HG03342 (cell line): ENCODE data around the gene CYTL1.
"Not testable (repeated sequence)": the region's sequence is repeated elsewhere in the genome, so short reads cannot be mapped to it uniquely, and the experiment has no call there.

Experiments used
- ATAC-seq: cut with Tn5 transposase; IDR thresholded peaks from one replicate; pipeline ENCODE4 v1.9.1; 2021; ENCODE audit warnings: mild to moderate bottlenecking, moderate library complexity; ENCODE audit not compliant: unreplicated experiment

The CYTL1 gene

DNA sequence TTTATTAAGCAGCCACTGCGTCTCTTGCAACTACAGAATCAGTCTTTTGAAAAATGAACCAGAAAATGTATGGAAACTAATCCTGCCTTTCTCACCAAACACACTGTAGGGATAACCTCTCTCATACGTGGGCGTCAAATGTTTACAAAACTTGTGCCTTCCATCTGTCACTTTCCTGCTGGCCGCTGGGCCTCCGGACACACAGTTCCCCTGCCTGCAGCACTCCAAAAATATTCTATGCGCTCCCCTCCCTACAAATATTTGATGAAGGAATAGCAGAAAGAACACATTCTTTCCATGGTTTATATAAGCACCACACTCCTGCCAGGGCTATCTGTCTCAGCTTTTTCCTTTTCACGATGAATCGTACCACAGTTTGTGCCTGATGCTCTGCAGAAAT lies 14.9 kb upstream of the CYTL1 start:
- no peak for ATAC-seq

GRCh38 chr4:5033281-5033841 lies 14.1 kb upstream of the CYTL1 start:
- ATAC-seq, result no peak

GRCh38 chr4:5032813-5033212 lies 13.6 kb upstream of the CYTL1 start:
- no peak for ATAC-seq

- ATAC-seq, result no peak
Measured at GRCh38 chr4:5030927-5031326, 11.7 kb upstream of the CYTL1 start.

DNA sequence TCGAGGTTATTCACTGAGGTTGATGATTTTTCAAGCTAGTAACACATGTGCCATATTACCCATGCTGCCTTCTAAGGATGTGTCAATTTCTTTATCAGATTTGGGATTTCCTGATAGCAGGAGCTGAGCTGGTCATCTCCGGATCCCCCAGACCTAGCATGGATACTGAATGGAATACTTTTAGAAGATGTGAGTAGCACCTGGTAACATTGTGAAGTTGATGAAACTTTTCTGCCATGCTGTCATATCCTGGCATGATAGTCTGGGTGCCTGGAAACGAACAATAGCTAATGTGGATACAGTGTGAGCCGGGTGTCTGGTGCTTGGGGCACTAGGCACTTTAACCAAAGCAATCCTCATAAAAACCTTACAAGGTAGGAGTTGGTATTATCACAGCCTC lies 11.0 kb upstream of the CYTL1 start:
- ATAC-seq, result no peak

- ATAC-seq, result no peak
Measured at GRCh38 chr4:5029447-5029846, 10.2 kb upstream of the CYTL1 start.

DNA sequence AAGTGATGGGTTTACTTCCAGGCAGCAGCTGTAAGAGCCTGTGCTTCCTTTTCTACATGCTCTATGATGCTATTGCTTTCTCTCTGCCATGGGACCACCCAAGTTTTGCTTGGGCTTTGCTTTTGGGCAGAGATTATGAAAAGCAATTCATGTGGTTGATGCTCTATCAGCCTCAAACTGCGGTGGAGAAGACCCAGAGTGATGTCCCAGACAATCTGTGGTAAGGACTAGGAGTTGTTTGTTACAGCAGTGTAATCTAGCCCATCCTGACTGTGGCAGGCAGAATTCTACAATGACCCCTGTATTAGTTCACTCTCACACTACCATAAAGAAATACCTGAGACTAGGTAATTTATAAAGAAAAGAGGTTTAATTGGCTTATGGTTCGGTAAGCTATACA lies 9.2 kb upstream of the CYTL1 start:
- ATAC-seq, result no peak

- ATAC-seq, result no peak
Measured at GRCh38 chr4:5027346-5027745, 8.1 kb upstream of the CYTL1 start.

DNA sequence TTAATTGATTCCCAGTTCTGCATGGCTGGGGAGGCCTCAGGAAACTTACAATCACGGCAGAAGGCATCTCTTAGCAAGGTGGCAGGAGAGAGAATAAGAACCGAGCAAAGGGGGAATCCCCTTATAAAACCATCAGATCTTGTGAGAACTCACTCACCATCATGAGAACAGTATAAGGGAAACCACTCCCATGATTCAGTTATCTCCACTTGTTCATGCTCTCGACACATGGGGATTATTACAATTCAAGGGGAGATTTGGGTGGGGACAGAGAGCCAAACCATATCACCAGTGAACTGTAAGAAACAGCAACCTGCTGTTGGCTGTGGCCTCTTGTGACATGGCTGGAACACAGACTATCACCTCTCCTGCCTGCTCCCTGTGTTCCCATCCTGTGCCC lies 7.1 kb upstream of the CYTL1 start:
- ATAC-seq, result no peak

DNA sequence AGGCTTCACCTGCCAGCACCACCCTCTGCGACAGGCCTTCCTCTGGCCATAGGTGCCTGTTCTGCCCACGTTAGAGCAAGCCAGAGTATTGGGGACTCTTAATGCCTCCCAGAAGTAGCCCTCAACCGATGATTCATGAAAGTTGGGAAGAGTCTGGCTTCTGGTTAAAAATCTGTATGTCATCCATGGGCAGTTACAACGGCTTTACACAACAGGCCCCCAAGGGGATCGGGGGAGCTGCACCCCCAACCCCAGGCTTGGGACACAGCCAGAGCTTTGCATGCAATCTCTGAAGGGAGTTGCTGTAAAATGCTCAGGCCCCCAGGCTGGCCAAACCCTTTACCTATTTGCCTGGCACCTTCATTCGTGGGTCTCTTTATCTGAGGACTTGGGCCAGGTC lies 5.4 kb upstream of the CYTL1 start:
- no peak for ATAC-seq

- no peak for ATAC-seq
Measured at GRCh38 chr4:5021546-5021945, 2.3 kb upstream of the CYTL1 start.

DNA sequence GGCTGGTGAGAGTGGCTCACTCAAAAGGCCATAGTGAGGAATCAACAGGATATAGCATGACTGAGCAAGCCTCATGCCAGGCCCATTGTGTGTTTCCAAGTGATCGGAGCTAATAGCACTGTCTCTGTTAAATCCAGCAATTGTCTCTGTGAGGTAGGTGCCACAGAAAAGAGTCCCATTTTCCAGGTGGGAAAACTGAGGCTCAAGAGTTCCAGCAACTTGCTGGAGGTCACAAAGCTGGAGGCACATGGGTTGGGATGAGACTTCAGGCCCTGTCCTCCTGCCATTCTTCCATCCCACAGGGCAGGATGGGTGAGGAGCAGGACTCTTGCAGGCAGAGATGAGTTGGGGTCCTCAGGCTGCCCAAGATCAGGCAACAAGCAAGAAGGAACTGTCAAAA lies 1.1 kb upstream of the CYTL1 start:
- no peak for ATAC-seq

DNA sequence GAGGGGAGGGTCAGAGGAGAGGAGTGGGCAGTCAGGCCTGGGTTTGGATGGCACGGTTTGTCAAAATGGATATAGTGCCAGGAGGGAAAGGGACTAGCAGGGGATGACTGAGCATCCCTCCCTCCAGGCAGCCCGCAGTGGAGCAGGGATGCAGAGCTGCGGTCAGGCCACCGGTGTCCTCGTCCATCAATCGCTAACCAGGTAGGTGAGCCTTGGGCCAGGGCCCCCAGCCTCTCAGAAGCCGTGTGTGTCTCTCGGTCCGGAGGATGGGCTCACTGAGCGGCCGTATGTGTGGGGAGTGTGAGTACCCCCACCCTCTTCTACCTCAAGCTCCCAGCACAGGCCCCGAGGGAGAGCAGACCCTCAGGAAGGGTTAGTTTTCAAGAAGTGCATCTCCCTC lies 538 bp upstream of the CYTL1 start:
- no peak for ATAC-seq

- ATAC-seq, result no peak
Measured at GRCh38 chr4:5018603-5019002, 655 bp downstream of the CYTL1 start.

GRCh38 chr4:5018096-5018495 lies 1.2 kb downstream of the CYTL1 start:
- ATAC-seq, result no peak

GRCh38 chr4:5014007-5014682 lies 5.1 kb downstream of the CYTL1 start:
- ATAC-seq, result no peak

DNA sequence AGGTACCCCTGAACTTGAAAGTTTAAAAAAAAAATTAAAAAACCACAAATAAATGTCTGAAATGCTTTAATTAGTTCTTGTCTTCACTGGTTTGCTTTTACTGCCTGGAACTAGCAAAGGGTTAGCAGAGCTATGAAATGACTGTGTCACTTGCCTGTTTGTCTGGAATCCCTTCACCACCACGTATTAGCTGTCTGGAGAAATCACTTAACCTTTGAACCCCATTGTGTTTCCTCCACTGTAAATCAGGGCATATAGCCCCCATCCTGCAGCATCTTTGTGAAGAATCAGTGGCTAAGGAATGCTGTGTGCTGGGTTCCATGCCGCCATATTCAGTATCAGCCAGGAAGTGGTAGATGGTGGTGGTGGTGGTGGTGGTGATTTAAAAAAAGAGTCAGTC lies 6.3 kb downstream of the CYTL1 start:
- ATAC-seq, result no peak

DNA sequence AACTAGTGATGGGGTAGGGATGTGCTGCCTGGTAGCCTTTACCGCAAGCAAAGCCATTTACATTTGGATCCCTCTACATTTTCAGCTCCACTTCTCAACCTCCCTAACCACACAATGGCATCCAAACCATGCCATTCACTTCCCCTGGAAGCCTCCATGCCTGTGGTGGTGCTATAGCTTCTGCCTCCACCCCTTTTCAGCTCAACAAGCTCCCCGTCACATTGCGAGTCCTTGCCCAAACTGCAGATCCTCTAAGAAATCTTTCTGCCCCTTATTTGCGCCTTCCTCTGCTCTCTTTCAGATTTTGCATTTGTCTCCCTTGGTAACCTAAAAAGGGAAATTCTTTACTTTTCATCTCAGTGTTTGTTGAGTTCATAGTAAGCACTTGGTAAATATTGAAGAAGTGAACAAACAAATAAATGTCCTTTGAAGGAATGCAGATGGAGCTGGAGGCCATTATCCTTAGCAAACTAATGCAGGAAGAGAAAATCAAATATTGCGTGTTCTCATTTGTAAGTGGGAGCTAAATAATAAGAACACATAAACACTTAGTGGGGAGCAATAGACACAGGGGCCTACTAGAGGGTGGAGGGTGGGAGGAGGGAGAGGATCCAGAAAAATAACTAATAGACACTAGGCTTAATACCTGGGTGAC lies 6.9 kb downstream of the CYTL1 start:
- no peak for ATAC-seq

GRCh38 chr4:5010984-5011383 lies 8.3 kb downstream of the CYTL1 start:
- no peak for ATAC-seq

DNA sequence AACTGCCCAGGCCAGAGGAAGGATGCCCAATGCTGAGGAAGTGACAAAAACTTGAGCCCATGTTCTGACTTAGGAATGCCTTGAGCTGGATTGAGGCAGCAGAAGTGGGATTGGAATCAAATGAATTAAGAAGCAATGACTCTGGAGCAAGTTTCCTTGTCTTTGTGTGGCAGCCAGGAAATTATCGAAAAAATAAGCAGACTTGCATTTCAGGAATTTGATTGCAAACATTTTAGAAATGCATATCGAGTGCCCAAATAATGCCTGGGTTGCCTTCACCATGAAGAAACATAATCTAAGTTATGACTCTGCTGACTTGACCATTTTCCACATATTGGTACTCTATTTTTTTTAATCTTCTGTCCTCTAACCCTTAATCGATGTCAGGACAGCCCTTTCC lies 9.5 kb downstream of the CYTL1 start:
- ATAC-seq, result no peak

GRCh38 chr4:5006932-5007331 lies 12.3 kb downstream of the CYTL1 start:
- ATAC-seq, result not testable (repeated sequence)

- no peak for ATAC-seq
Measured at GRCh38 chr4:5004496-5004895, 14.8 kb downstream of the CYTL1 start.

GRCh38 chr4:5003918-5004317 lies 15.3 kb downstream of the CYTL1 start:
- no peak for ATAC-seq
